Sigmoid colon (tissue), 7 donors: Measurements from ENCODE around the gene ADCY1. TPM values are rescaled to one million over a fixed set of nuclear protein-coding genes. Genes with fewer than 3 reads are reported as not detected.
"Not testable (repeated sequence)": the region's sequence is repeated elsewhere in the genome, so short reads cannot be mapped to it uniquely, and the experiment has no call there.

Experiments
- DNase-seq: peaks from one replicate; pipeline ENCODE4 v3.0.0-alpha.2; 2019
- H3K27ac ChIP-seq, 4 donors: fragments of 200-600 bp; sonication (generic); one replicate each; pipeline ENCODE4 v1.5.1; 2016 to 2019; ENCODE audit warnings: mild to moderate bottlenecking in 1 of 4
- H3K27me3 ChIP-seq, 3 donors: fragments of 200-600 bp; sonication (generic); one replicate each; pipeline ENCODE4 v1.5.1; 2019; ENCODE audit warnings: mild to moderate bottlenecking in 1 of 3
- H3K36me3 ChIP-seq, 4 donors: fragments of 200-600 bp; sonication (generic); one replicate each; pipeline ENCODE4 v1.5.1; 2016 to 2019
- H3K4me1 ChIP-seq, 4 donors: fragments of 200-600 bp; sonication (generic); one replicate each; pipeline ENCODE4 v1.5.1; 2017 to 2019
- H3K4me3 ChIP-seq, 4 donors: fragments of 200-600 bp; sonication (generic); one replicate each; pipeline ENCODE4 v1.5.1; 2017 to 2019; ENCODE audit warnings: mild to moderate bottlenecking in 2 of 4, moderate library complexity in 1 of 4
- H3K9me3 ChIP-seq, 4 donors: fragments of 200-600 bp in 3 of 4; sonication (generic) in 3 of 4; one replicate each; pipeline versions ENCODE4 v1.5.1 to v1.6.1; 2013 to 2019
- CTCF ChIP-seq, 4 experiments: fragments of 450-650 bp in 3 of 4; fragments of 200-600 bp in 1 of 4; IDR thresholded peaks; one replicate each; pipeline ENCODE4 v1.5.1; 2016 to 2019; ENCODE audit warnings: antibody characterized with exemption in 4 of 4, mild to moderate bottlenecking in 3 of 4, moderate library complexity in 2 of 4
- POLR2A ChIP-seq, 2 donors: fragments of 450-650 bp; IDR thresholded peaks; one replicate each; pipeline ENCODE4 v1.6.1; 2016; ENCODE audit warnings: antibody characterized with exemption in 2 of 2, mild to moderate bottlenecking in 2 of 2, moderate library complexity in 2 of 2
- POLR2AphosphoS5 ChIP-seq, 4 donors: sonication (generic); formaldehyde crosslinking; IDR thresholded peaks; one replicate each; pipeline ENCODE4 v1.6.1; 2017; ENCODE audit warnings: antibody characterized with exemption in 4 of 4
- WGBS, 2 donors: extraction: QIAGEN DNeasy Blood & Tissue Kit; methylation state at CpG; one replicate each; pipeline ENCODE4 v1.1.7; 2013; 5-methylcytosine and 5-hydroxymethylcytosine counted together
- intact Hi-C: fragments of 100-400 bp; cut with DNase I; formaldehyde crosslinking; loops from one replicate; pipeline ENCODE4 v1.15.1; 2023
- polyA plus RNA-seq, 3 donors: library from polyadenylated mRNA; stranded (reverse); fragments of 200-250 nt; gene quantifications; one replicate each; pipeline ENCODE4 v1.2.3, GENCODE V29; 2013
- small RNA-seq, 3 donors: library from RNA; depleted of rRNA; stranded (forward); fragments of <200 nt; gene quantifications; one replicate each; pipeline ENCODE3, GENCODE V24; 2016
- total RNA-seq, 4 donors: library from RNA; depleted of rRNA; stranded (reverse); fragments of >200 nt; gene quantifications; one replicate each; pipeline ENCODE4 v1.1.0, GENCODE V29; 2016
- donor health status: healthy with polysubstance abuse.
- donor health status: Bipolar disorder and iron deficiency.
- donor health status: healthy.

ADCY1 gene
- total and polyA plus RNA-seq, 7 donors: 0.23 to 0.71 (median 0.55) TPM

- intact Hi-C loops, H3K4me1 ChIP-seq, H3K36me3 ChIP-seq, H3K27me3 ChIP-seq, H3K4me3 ChIP-seq, DNase-seq, H3K9me3 ChIP-seq: not testable (repeated sequence)
- peak overlapping the region in 3 of 4 donors; percentile 20 to 31 (median 21) for H3K27ac ChIP-seq
- 71 to 81% methylated on average over 3 of the region's 3 CpGs for WGBS, 2 donors
Observed at GRCh38 chr7:45762225-45762994, 188.2 kb downstream of the ADCY1 start.

DNA sequence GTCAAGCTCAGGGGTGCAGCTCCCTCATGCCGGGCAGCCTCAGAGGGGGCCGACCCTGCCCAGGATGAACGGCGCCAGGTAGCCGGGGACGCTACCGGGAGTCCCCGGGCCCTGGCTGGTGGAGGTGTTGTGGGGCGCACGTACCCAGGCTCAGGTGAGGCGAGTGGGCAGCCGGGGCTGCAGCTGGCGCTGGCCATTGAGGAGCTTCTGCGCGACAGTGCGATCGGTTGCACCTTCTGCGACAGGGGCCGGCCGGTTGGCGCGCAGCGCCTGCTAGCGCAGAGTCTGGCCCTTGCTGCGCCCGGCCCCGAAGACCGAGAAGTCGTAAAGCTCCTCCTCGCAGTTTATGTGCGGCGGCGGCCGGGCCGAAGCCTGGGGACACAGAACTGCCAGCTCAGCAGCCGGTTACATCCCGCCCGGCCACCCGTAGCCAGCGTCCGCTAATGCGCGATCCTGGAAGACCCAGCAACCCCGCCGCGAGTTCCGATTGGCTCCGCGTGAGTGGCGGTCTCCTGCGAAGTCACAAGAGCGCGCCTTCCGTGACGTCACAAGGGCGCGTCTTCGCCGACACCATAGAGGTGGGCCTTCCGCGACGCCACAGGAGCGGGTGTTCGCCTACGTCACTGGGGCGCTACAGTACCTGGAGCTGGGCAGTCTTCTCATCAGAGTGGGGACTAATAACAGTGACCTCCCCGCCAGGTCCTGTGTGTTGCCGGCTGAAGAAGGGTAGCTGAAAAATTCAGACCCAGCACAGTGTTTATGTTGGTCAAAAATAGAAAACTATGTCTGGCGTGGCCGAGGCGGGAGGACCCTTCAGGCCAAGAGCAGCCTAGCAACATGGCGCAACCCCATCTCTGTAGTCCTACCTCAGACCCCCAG, 194.6 kb downstream of the ADCY1 start:
- H3K36me3 ChIP-seq, H3K9me3 ChIP-seq, intact Hi-C loops, H3K27me3 ChIP-seq: not testable (repeated sequence)
- Histone ChIP-seq H3K27ac (peak overlapping the region; percentile 91 to 97 (median 92)), H3K4me1 (peaks cover 0 to 13% (median 8%) of the 10 kb centered on the region in 4 donors), H3K4me3 (peak overlapping the region; percentile 67 to 99 (median 94))
- peak in 1 of 4 experiments; percentile 15 for TF ChIP-seq CTCF (IDR thresholded peaks at IDR 0.05)
- TF ChIP-seq POLR2AphosphoS5 (IDR thresholded peaks at IDR 0.05): peak; percentile 80 to 93 (median 91)
- peak; percentile 42 to 61 for TF ChIP-seq POLR2A (IDR thresholded peaks at IDR 0.05)
- 0 to 1% methylated on average over 72 of the region's 72 CpGs for WGBS, 2 donors
- peak; percentile 99 for DNase-seq

DNA sequence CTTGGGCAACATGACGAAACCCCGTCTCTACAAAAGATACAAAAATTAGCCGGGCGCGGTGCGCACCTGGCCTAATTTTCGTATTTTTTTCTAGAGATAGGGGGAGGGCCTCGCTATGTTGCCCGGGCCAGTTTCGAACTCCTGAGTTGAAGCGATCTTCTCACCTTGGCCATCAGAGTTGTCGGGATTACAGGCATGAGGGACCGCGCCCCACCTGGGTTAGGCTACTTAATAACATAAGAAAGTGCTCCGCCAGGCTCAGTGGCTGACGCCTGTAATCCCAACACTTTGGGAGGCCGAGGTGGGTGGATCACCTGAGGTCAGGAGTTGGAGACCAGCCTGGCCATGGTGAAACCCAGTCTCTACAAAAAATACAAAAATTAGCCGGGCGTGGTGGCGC, 195.5 kb downstream of the ADCY1 start:
- H3K27me3 ChIP-seq, H3K9me3 ChIP-seq, intact Hi-C loops, H3K36me3 ChIP-seq: not testable (repeated sequence)
- peaks cover 0 to 13% (median 8%) of the 10 kb centered on the region in 4 donors for H3K4me1 ChIP-seq
- peak overlapping the region in 3 of 4 donors; percentile 90 to 99 (median 97) for H3K4me3 ChIP-seq
- peak overlapping the region; percentile 91 to 97 (median 92) for H3K27ac ChIP-seq
- DNase-seq: peak; percentile 73
- WGBS, 2 donors: 97 to 98% methylated on average over 20 of the region's 20 CpGs

Small RNA genes within 50 kb of the gene (small RNA-seq; reads per million reads assigned to genes)
- 0 reads per million in 3 donors for gene AC073325.2
